SJCRH30 (cell line): ENCODE results near the gene VCAN. TPM values are rescaled to one million over a fixed set of nuclear protein-coding genes. Genes with fewer than 3 reads are reported as not detected.
A peak's percentile ranks its signal among the peaks of the same experiment; 100 is the strongest.

Experiments
- DNase-seq, 2 experiments: peaks; one replicate each; pipeline ENCODE4 v3.0.0-alpha.2; 2015 to 2020
- H3K27ac ChIP-seq: fragments of 250-450 bp; sonication (Bioruptor Pico); 2 replicates; pipeline ENCODE4 v1.5.1; 2020; ENCODE audit warnings: mild to moderate bottlenecking, moderate library complexity
- H3K27me3 ChIP-seq: fragments of 250-450 bp; sonication (Bioruptor Pico); 2 replicates; pipeline ENCODE4 v1.5.1; 2020; ENCODE audit warnings: mild to moderate bottlenecking, moderate library complexity
- H3K36me3 ChIP-seq: fragments of 250-450 bp; sonication (Bioruptor Pico); 2 replicates; pipeline ENCODE4 v1.5.1; 2020; ENCODE audit warnings: mild to moderate bottlenecking, moderate library complexity
- H3K4me1 ChIP-seq: fragments of 250-450 bp; sonication (Bioruptor Pico); 2 replicates; pipeline ENCODE4 v1.5.1; 2020; ENCODE audit warnings: mild to moderate bottlenecking, moderate library complexity
- H3K4me3 ChIP-seq: fragments of 250-450 bp; sonication (Bioruptor Pico); 2 replicates; pipeline ENCODE4 v1.5.1; 2020; ENCODE audit warnings: mild to moderate bottlenecking, moderate library complexity
- H3K9me3 ChIP-seq: fragments of 250-450 bp; sonication (Bioruptor Pico); replicated peaks from 2 replicates; pipeline ENCODE4 v1.5.1; 2020; ENCODE audit warnings: mild to moderate bottlenecking, moderate library complexity
- total RNA-seq: library from RNA; depleted of rRNA; stranded (reverse); fragments of >200 nt; shearing (Covaris generic); gene quantifications from 2 replicates; pipeline ENCODE4 v1.2.3, GENCODE V29; 2014

VCAN gene
- total RNA-seq, 1 experiment from 2014 or later, result 157 TPM

- Histone ChIP-seq H3K36me3 (peaks cover 31% of the 10 kb centered on the region), H3K27ac (no peak overlapping the region), H3K4me3 (no peak overlapping the region), H3K9me3 (no peaks in the 10 kb centered on the region), H3K27me3 (no peaks in the 10 kb centered on the region), H3K4me1 (peaks cover 17% of the 10 kb centered on the region)
- DNase-seq, result no peak
Measured at GRCh38 chr5:83524991-83525390, 53.4 kb downstream of the VCAN start.

- no peak overlapping the region for H3K4me3 ChIP-seq
- H3K9me3 ChIP-seq, result no peaks in the 10 kb centered on the region
- H3K27me3 ChIP-seq, result no peaks in the 10 kb centered on the region
- H3K27ac ChIP-seq, result no peak overlapping the region
- peaks cover 22% of the 10 kb centered on the region for H3K36me3 ChIP-seq
- peaks cover 17% of the 10 kb centered on the region for H3K4me1 ChIP-seq
- no peak for DNase-seq
Measured at GRCh38 chr5:83526289-83526688, 54.7 kb downstream of the VCAN start.

GRCh38 chr5:83527221-83527620 is 55.7 kb downstream of the VCAN start:
- Histone ChIP-seq H3K9me3 (no peaks in the 10 kb centered on the region), H3K4me1 (peaks cover 17% of the 10 kb centered on the region), H3K27me3 (no peaks in the 10 kb centered on the region), H3K4me3 (no peak overlapping the region), H3K36me3 (peaks cover 15% of the 10 kb centered on the region), H3K27ac (peak overlapping the region; percentile 57)
- DNase-seq, result peak; percentile 80 to 88

GRCh38 chr5:83527722-83528438 is 56.3 kb downstream of the VCAN start:
- H3K9me3 ChIP-seq, result no peaks in the 10 kb centered on the region
- H3K4me3 ChIP-seq, result no peak overlapping the region
- H3K36me3 ChIP-seq, result peaks cover 9% of the 10 kb centered on the region
- no peak for DNase-seq
- H3K4me1 ChIP-seq, result peaks cover 17% of the 10 kb centered on the region
- H3K27me3 ChIP-seq, result no peaks in the 10 kb centered on the region
- peak overlapping the region; percentile 57 for H3K27ac ChIP-seq

- Histone ChIP-seq H3K27ac (no peak overlapping the region), H3K4me1 (peaks cover 17% of the 10 kb centered on the region), H3K27me3 (no peaks in the 10 kb centered on the region), H3K4me3 (no peak overlapping the region), H3K36me3 (peaks cover 9% of the 10 kb centered on the region), H3K9me3 (no peaks in the 10 kb centered on the region)
- DNase-seq, result no peak
Measured at GRCh38 chr5:83528439-83528769, 56.9 kb downstream of the VCAN start.

GRCh38 chr5:83530193-83530592 is 58.6 kb downstream of the VCAN start:
- no peak overlapping the region for H3K27ac ChIP-seq
- no peaks in the 10 kb centered on the region for H3K27me3 ChIP-seq
- peaks cover 9% of the 10 kb centered on the region for H3K36me3 ChIP-seq
- peaks cover 17% of the 10 kb centered on the region for H3K4me1 ChIP-seq
- no peaks in the 10 kb centered on the region for H3K9me3 ChIP-seq
- no peak for DNase-seq
- no peak overlapping the region for H3K4me3 ChIP-seq

GRCh38 chr5:83531661-83532060 is 60.1 kb downstream of the VCAN start:
- peaks cover 6% of the 10 kb centered on the region for H3K36me3 ChIP-seq

GRCh38 chr5:83538786-83539462 is 67.4 kb downstream of the VCAN start:
- DNase-seq, result no peak
- Histone ChIP-seq H3K27me3 (no peaks in the 10 kb centered on the region), H3K4me1 (no peaks in the 10 kb centered on the region), H3K4me3 (no peak overlapping the region), H3K9me3 (no peaks in the 10 kb centered on the region), H3K27ac (no peak overlapping the region), H3K36me3 (peaks cover 35% of the 10 kb centered on the region)

More at GRCh38 chr5:83531661-83532060, 60.1 kb downstream of the VCAN start:
- Histone ChIP-seq H3K4me3 (no peak overlapping the region), H3K4me1 (peaks cover 13% of the 10 kb centered on the region), H3K27me3 (no peaks in the 10 kb centered on the region), H3K27ac (no peak overlapping the region), H3K9me3 (no peaks in the 10 kb centered on the region)
- no peak for DNase-seq

GRCh38 chr5:83539463-83539790 is 67.9 kb downstream of the VCAN start:
- Histone ChIP-seq H3K27ac (no peak overlapping the region), H3K4me1 (no peaks in the 10 kb centered on the region), H3K9me3 (no peaks in the 10 kb centered on the region), H3K36me3 (peaks cover 35% of the 10 kb centered on the region), H3K27me3 (no peaks in the 10 kb centered on the region), H3K4me3 (no peak overlapping the region)
- DNase-seq, result no peak

- Histone ChIP-seq H3K36me3 (peaks cover 35% of the 10 kb centered on the region), H3K9me3 (no peaks in the 10 kb centered on the region), H3K4me1 (no peaks in the 10 kb centered on the region), H3K27ac (no peak overlapping the region), H3K4me3 (no peak overlapping the region), H3K27me3 (no peaks in the 10 kb centered on the region)
- DNase-seq, result no peak
Measured at GRCh38 chr5:83540105-83540504, 68.6 kb downstream of the VCAN start.

GRCh38 chr5:83540783-83541182 is 69.2 kb downstream of the VCAN start:
- no peaks in the 10 kb centered on the region for H3K4me1 ChIP-seq
- H3K27me3 ChIP-seq, result no peaks in the 10 kb centered on the region
- DNase-seq, result no peak
- no peak overlapping the region for H3K4me3 ChIP-seq
- H3K27ac ChIP-seq, result no peak overlapping the region
- peaks cover 35% of the 10 kb centered on the region for H3K36me3 ChIP-seq
- no peaks in the 10 kb centered on the region for H3K9me3 ChIP-seq

- Histone ChIP-seq H3K4me1 (no peaks in the 10 kb centered on the region), H3K27me3 (no peaks in the 10 kb centered on the region), H3K36me3 (peaks cover 33% of the 10 kb centered on the region), H3K9me3 (no peaks in the 10 kb centered on the region), H3K4me3 (no peak overlapping the region), H3K27ac (no peak overlapping the region)
- DNase-seq, result no peak
Measured at GRCh38 chr5:83542839-83543238, 71.3 kb downstream of the VCAN start.

- Histone ChIP-seq H3K4me3 (no peak overlapping the region), H3K4me1 (no peaks in the 10 kb centered on the region), H3K27ac (no peak overlapping the region), H3K27me3 (no peaks in the 10 kb centered on the region), H3K9me3 (no peaks in the 10 kb centered on the region), H3K36me3 (peaks cover 35% of the 10 kb centered on the region)
- DNase-seq, result no peak
Measured at GRCh38 chr5:83543898-83544297, 72.4 kb downstream of the VCAN start.

GRCh38 chr5:83547161-83547560 is 75.6 kb downstream of the VCAN start:
- Histone ChIP-seq H3K27ac (no peak overlapping the region), H3K4me3 (no peak overlapping the region), H3K36me3 (peaks cover 37% of the 10 kb centered on the region), H3K4me1 (0 out of 2 replicates have a peak, but pooled peaks cover 3% of the 10 kb centered on the region), H3K27me3 (no peaks in the 10 kb centered on the region), H3K9me3 (no peaks in the 10 kb centered on the region)
- no peak for DNase-seq

- Histone ChIP-seq H3K4me3 (no peak overlapping the region), H3K27ac (no peak overlapping the region), H3K27me3 (no peaks in the 10 kb centered on the region), H3K4me1 (0 out of 2 replicates have a peak, but pooled peaks cover 3% of the 10 kb centered on the region), H3K36me3 (peaks cover 36% of the 10 kb centered on the region), H3K9me3 (no peaks in the 10 kb centered on the region)
- DNase-seq, result no peak
Measured at GRCh38 chr5:83547889-83548288, 76.3 kb downstream of the VCAN start.

- no peak overlapping the region for H3K4me3 ChIP-seq
- no peak overlapping the region for H3K27ac ChIP-seq
- no peak for DNase-seq
- H3K36me3 ChIP-seq, result peaks cover 41% of the 10 kb centered on the region
- H3K27me3 ChIP-seq, result no peaks in the 10 kb centered on the region
- H3K4me1 ChIP-seq, result 0 out of 2 replicates have a peak, but pooled peaks cover 3% of the 10 kb centered on the region
- no peaks in the 10 kb centered on the region for H3K9me3 ChIP-seq
Measured at GRCh38 chr5:83548581-83548980, 77.0 kb downstream of the VCAN start.
